ENCODE results near the gene PPP2R3A.
"Not testable (repeated sequence)": the region's sequence is repeated elsewhere in the genome, so short reads cannot be mapped to it uniquely, and the experiment has no call there.

The PPP2R3A gene

GRCh38 chr3:135930255-135930654 lies 35.3 kb upstream of the PPP2R3A start:
- Histone ChIP-seq H3K4me3 (ENCODE audit: low read length in 2 of 2) (peak overlapping the region in 1 of 2 donors; percentile 15), H3K9me3 (ENCODE audit: control insufficient read depth in 2 of 2, low read length in 2 of 2) (no peaks in the 10 kb centered on the region), H3K4me1 (ENCODE audit: control insufficient read depth, insufficient read depth, low read length) (peaks cover 10% of the 10 kb centered on the region), H3K36me3 (ENCODE audit: control insufficient read depth in 2 of 2, insufficient read depth in 2 of 2, low read length in 2 of 2) (no peaks in the 10 kb centered on the region), H3K27me3 (ENCODE audit: control insufficient read depth in 1 of 2, insufficient read depth in 2 of 2, low read length in 2 of 2) (no peaks in the 10 kb centered on the region), H3K9ac (ENCODE audit: low read length in 2 of 2) (no peak overlapping the region), H3K27ac (ENCODE audit: low read length) (no peak overlapping the region)

- H3K27me3 ChIP-seq (ENCODE audit: control insufficient read depth in 1 of 2, insufficient read depth in 2 of 2, low read length in 2 of 2); H3K9ac ChIP-seq (ENCODE audit: low read length in 2 of 2); H3K4me3 ChIP-seq (ENCODE audit: low read length in 2 of 2); H3K27ac ChIP-seq (ENCODE audit: low read length); H3K4me1 ChIP-seq (ENCODE audit: control insufficient read depth, insufficient read depth, low read length); H3K36me3 ChIP-seq (ENCODE audit: control insufficient read depth in 2 of 2, insufficient read depth in 2 of 2, low read length in 2 of 2); H3K9me3 ChIP-seq (ENCODE audit: control insufficient read depth in 2 of 2, low read length in 2 of 2): not testable (repeated sequence)
Measured at GRCh38 chr3:135935171-135935570, 30.4 kb upstream of the PPP2R3A start.

GRCh38 chr3:135937766-135938165 lies 27.8 kb upstream of the PPP2R3A start:
- not testable (repeated sequence) for H3K27ac ChIP-seq (ENCODE audit: low read length); H3K27me3 ChIP-seq (ENCODE audit: control insufficient read depth in 1 of 2, insufficient read depth in 2 of 2, low read length in 2 of 2); H3K9ac ChIP-seq (ENCODE audit: low read length in 2 of 2); H3K36me3 ChIP-seq (ENCODE audit: control insufficient read depth in 2 of 2, insufficient read depth in 2 of 2, low read length in 2 of 2); H3K4me3 ChIP-seq (ENCODE audit: low read length in 2 of 2); H3K9me3 ChIP-seq (ENCODE audit: control insufficient read depth in 2 of 2, low read length in 2 of 2); H3K4me1 ChIP-seq (ENCODE audit: control insufficient read depth, insufficient read depth, low read length)

GRCh38 chr3:135944831-135945230 lies 20.7 kb upstream of the PPP2R3A start:
- no peak overlapping the region for H3K4me3 ChIP-seq (ENCODE audit: low read length in 2 of 2)

GRCh38 chr3:135950941-135951340 lies 14.6 kb upstream of the PPP2R3A start:
- H3K9me3 ChIP-seq (ENCODE audit: control insufficient read depth in 2 of 2, low read length in 2 of 2), result no peaks in the 10 kb centered on the region
- no peaks in the 10 kb centered on the region for H3K27me3 ChIP-seq (ENCODE audit: control insufficient read depth in 1 of 2, insufficient read depth in 2 of 2, low read length in 2 of 2)
- H3K4me3 ChIP-seq (ENCODE audit: low read length in 2 of 2), result no peak overlapping the region
- no peaks in the 10 kb centered on the region for H3K36me3 ChIP-seq (ENCODE audit: control insufficient read depth in 2 of 2, insufficient read depth in 2 of 2, low read length in 2 of 2)
- H3K9ac ChIP-seq (ENCODE audit: low read length in 2 of 2), result no peak overlapping the region
- no peak overlapping the region for H3K27ac ChIP-seq (ENCODE audit: low read length)
- H3K4me1 ChIP-seq (ENCODE audit: control insufficient read depth, insufficient read depth, low read length), result no peaks in the 10 kb centered on the region

More at GRCh38 chr3:135944831-135945230, 20.7 kb upstream of the PPP2R3A start:
- Histone ChIP-seq H3K27ac (ENCODE audit: low read length) (no peak overlapping the region), H3K9ac (ENCODE audit: low read length in 2 of 2) (no peak overlapping the region), H3K27me3 (ENCODE audit: control insufficient read depth in 1 of 2, insufficient read depth in 2 of 2, low read length in 2 of 2) (no peaks in the 10 kb centered on the region), H3K4me1 (ENCODE audit: control insufficient read depth, insufficient read depth, low read length) (no peaks in the 10 kb centered on the region), H3K36me3 (ENCODE audit: control insufficient read depth in 2 of 2, insufficient read depth in 2 of 2, low read length in 2 of 2) (no peaks in the 10 kb centered on the region), H3K9me3 (ENCODE audit: control insufficient read depth in 2 of 2, low read length in 2 of 2) (peaks cover 4% of the 10 kb centered on the region in 2 donors)

GRCh38 chr3:135964160-135964955 lies 1.2 kb upstream of the PPP2R3A start:
- H3K27me3 ChIP-seq (ENCODE audit: control insufficient read depth in 1 of 2, insufficient read depth in 2 of 2, low read length in 2 of 2), result no peaks in the 10 kb centered on the region
- no peak overlapping the region for H3K9ac ChIP-seq (ENCODE audit: low read length in 2 of 2)
- H3K4me3 ChIP-seq (ENCODE audit: low read length in 2 of 2), result no peak overlapping the region
- H3K27ac ChIP-seq (ENCODE audit: low read length), result peak overlapping the region; percentile 32
- no peaks in the 10 kb centered on the region for H3K36me3 ChIP-seq (ENCODE audit: control insufficient read depth in 2 of 2, insufficient read depth in 2 of 2, low read length in 2 of 2)
- H3K4me1 ChIP-seq (ENCODE audit: control insufficient read depth, insufficient read depth, low read length), result peaks cover 6% of the 10 kb centered on the region
- H3K9me3 ChIP-seq (ENCODE audit: control insufficient read depth in 2 of 2, low read length in 2 of 2), result peaks cover 2 to 3% of the 10 kb centered on the region in 2 donors

- H3K36me3 ChIP-seq (ENCODE audit: control insufficient read depth in 2 of 2, insufficient read depth in 2 of 2, low read length in 2 of 2), result no peaks in the 10 kb centered on the region
- H3K4me1 ChIP-seq (ENCODE audit: control insufficient read depth, insufficient read depth, low read length), result peaks cover 6% of the 10 kb centered on the region
- peak overlapping the region in 1 of 2 donors; percentile 18 for H3K9ac ChIP-seq (ENCODE audit: low read length in 2 of 2)
- peaks cover 2 to 3% of the 10 kb centered on the region in 2 donors for H3K9me3 ChIP-seq (ENCODE audit: control insufficient read depth in 2 of 2, low read length in 2 of 2)
- peak overlapping the region; percentile 32 for H3K27ac ChIP-seq (ENCODE audit: low read length)
- no peaks in the 10 kb centered on the region for H3K27me3 ChIP-seq (ENCODE audit: control insufficient read depth in 1 of 2, insufficient read depth in 2 of 2, low read length in 2 of 2)
- H3K4me3 ChIP-seq (ENCODE audit: low read length in 2 of 2), result peak overlapping the region; percentile 56 to 83
Measured at GRCh38 chr3:135965129-135965505, 411 bp upstream of the PPP2R3A start.

- peaks cover 6% of the 10 kb centered on the region for H3K4me1 ChIP-seq (ENCODE audit: control insufficient read depth, insufficient read depth, low read length)
- peak overlapping the region; percentile 81 to 88 for H3K9ac ChIP-seq (ENCODE audit: low read length in 2 of 2)
- no peaks in the 10 kb centered on the region for H3K36me3 ChIP-seq (ENCODE audit: control insufficient read depth in 2 of 2, insufficient read depth in 2 of 2, low read length in 2 of 2)
- peak overlapping the region; percentile 56 to 83 for H3K4me3 ChIP-seq (ENCODE audit: low read length in 2 of 2)
- H3K27me3 ChIP-seq (ENCODE audit: control insufficient read depth in 1 of 2, insufficient read depth in 2 of 2, low read length in 2 of 2), result no peaks in the 10 kb centered on the region
- H3K27ac ChIP-seq (ENCODE audit: low read length), result peak overlapping the region; percentile 91
- peaks cover 0 to 2% of the 10 kb centered on the region in 2 donors for H3K9me3 ChIP-seq (ENCODE audit: control insufficient read depth in 2 of 2, low read length in 2 of 2)
Measured at GRCh38 chr3:135966271-135966961, 888 bp downstream of the PPP2R3A start.

- peak overlapping the region; percentile 81 to 88 for H3K9ac ChIP-seq (ENCODE audit: low read length in 2 of 2)
- peaks cover 6% of the 10 kb centered on the region for H3K4me1 ChIP-seq (ENCODE audit: control insufficient read depth, insufficient read depth, low read length)
- no peaks in the 10 kb centered on the region for H3K27me3 ChIP-seq (ENCODE audit: control insufficient read depth in 1 of 2, insufficient read depth in 2 of 2, low read length in 2 of 2)
- no peaks in the 10 kb centered on the region for H3K36me3 ChIP-seq (ENCODE audit: control insufficient read depth in 2 of 2, insufficient read depth in 2 of 2, low read length in 2 of 2)
- H3K27ac ChIP-seq (ENCODE audit: low read length), result peak overlapping the region; percentile 91
- H3K4me3 ChIP-seq (ENCODE audit: low read length in 2 of 2), result peak overlapping the region; percentile 56 to 83
- no peaks in the 10 kb centered on the region for H3K9me3 ChIP-seq (ENCODE audit: control insufficient read depth in 2 of 2, low read length in 2 of 2)
Measured at GRCh38 chr3:135966962-135967274, 1.4 kb downstream of the PPP2R3A start.

- peak overlapping the region; percentile 56 to 83 for H3K4me3 ChIP-seq (ENCODE audit: low read length in 2 of 2)
- peaks cover 6% of the 10 kb centered on the region for H3K4me1 ChIP-seq (ENCODE audit: control insufficient read depth, insufficient read depth, low read length)
- peak overlapping the region; percentile 91 for H3K27ac ChIP-seq (ENCODE audit: low read length)
- peak overlapping the region; percentile 21 to 81 for H3K9ac ChIP-seq (ENCODE audit: low read length in 2 of 2)
- H3K9me3 ChIP-seq (ENCODE audit: control insufficient read depth in 2 of 2, low read length in 2 of 2), result no peaks in the 10 kb centered on the region
- no peaks in the 10 kb centered on the region for H3K36me3 ChIP-seq (ENCODE audit: control insufficient read depth in 2 of 2, insufficient read depth in 2 of 2, low read length in 2 of 2)
- H3K27me3 ChIP-seq (ENCODE audit: control insufficient read depth in 1 of 2, insufficient read depth in 2 of 2, low read length in 2 of 2), result no peaks in the 10 kb centered on the region
Measured at GRCh38 chr3:135967867-135968266, 2.3 kb downstream of the PPP2R3A start.
